Activated CD4-positive, alpha-beta T cell treated with anti-CD3 and anti-CD28 coated beads, Interleukin-2, amount 50 U/mL, for 4 hours (primary cell): ENCODE results near the gene PPHLN1.

Experiments
- DNase-seq, 2 experiments: peaks; one replicate each; pipeline ENCODE4 v3.0.0-alpha.2; 2020

The PPHLN1 gene, protein sequence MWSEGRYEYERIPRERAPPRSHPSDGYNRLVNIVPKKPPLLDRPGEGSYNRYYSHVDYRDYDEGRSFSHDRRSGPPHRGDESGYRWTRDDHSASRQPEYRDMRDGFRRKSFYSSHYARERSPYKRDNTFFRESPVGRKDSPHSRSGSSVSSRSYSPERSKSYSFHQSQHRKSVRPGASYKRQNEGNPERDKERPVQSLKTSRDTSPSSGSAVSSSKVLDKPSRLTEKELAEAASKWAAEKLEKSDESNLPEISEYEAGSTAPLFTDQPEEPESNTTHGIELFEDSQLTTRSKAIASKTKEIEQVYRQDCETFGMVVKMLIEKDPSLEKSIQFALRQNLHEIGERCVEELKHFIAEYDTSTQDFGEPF

DNA sequence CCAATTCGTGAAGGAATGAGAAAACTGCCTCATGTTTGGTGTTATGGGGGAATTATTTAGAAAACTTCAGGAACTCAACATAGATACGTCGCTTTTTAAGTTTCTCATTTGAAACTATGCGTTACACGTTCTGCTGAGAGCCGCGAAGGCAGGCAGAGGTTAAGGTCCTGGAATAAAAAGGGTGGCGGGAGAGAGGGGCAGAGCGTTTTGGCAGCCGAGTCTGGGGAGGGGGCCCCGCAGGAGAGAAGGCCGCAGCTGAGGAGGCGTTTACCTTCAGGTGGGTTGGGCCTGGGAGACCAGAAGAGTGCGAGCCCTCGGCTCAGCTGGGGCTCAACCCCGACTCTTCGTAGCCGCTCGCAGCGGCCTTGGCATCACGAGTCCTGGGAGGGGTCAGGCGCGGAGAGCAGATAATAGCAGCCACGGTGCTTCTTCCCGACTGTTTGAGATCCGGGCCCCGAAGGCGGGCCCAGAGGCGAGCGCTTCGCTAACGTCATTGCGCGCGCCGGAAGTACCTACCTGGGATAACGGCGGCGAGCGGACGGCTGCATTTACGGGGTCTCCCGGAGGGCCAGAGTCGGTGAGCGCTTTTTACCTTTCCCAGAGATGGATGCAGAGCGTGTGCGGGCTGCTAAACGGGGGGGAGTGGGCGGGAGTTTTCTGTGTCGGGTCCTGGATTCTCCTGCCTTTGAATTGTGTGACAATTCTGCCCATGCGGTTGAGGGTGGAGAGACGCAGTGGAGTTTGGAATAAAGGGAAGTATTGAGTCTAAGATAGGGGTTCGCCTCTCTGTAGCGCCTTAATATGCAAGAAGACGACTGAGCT, at the start of gene PPHLN1, which contains the start of gene ZCRB1:
PPHLN1 (plus strand) TSS at position 515 of the 822 bp plus-strand sequence. CDS start 9,736 bp downstream, outside the sequence.
ZCRB1 (minus strand) TSS at position 442 of the 822 bp plus-strand sequence. CDS start 1,992 bp downstream, outside the sequence.
- DNase-seq: peak; percentile 65 to 67

DNA sequence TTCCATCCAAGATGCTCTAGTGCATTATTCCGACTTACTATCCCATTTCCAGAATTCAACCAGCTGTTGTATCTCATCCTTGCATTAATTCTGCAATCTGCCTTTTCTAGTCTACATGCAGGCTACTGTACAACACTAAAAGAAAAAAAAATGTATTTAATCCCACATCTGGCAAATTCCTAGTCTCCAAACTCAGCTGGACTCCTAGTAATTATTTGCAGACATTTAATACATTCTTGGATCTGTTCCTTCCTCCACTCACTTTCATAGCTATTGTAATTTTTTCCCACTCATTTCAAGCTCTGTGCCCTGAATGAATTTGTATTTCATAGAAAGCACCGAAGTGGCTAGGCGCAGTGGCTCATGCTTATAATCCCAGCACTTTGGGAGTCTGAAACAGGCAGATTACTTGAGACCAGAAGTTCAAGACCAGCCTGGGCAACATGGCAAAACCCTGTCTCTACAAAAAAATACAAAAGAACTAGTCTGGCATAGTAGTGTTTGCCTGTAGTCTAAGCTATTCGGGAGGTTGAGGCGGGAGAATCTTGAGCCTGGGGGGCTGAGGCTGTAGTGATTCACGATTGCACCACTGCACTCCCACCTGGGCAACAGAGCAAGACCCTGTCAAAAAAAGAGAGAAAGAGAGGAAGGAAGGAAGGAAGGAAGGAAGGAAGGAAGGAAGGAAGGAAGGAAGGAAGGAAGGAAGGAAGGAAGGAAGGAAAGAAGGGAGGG, 48.4 kb upstream of the PPHLN1 start:
- DNase-seq: no peak

DNA sequence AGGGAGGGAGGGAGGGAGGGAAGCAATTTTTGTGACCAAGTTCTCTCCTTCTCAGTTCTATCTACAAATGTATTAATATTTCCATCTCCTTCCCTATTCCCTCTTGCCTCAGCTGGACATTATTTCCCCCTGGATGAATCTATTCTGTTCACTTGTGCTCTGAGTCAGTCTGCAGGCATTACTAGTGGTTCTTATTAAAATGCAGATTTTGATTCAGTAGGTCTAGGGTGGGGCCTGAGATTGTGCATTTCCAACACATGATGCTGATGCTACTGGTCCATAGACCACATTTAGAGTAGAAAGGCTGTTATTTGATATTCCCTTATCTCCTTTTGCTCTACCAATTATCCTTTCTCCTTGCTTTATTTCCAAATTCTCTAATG, 47.8 kb upstream of the PPHLN1 start:
- no peak for DNase-seq

DNA sequence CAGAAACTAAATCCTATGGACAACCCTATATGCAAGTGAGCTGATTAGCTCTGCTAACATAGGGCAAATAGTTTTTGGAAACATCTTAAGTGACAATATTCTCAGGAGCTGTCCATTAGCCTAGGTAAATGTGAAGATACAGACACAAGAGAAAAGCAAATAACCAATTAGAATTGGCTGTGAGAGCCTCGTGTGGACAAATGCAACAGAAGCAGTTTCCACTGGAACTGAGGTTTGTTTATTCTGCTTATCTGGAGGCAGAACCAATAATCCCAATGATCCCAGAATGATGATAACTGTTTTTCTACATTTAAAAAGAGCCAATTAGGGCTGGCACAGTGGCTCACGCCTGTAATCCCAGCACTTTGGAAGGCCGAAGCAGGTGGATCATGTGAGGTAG, 44.7 kb upstream of the PPHLN1 start:
- DNase-seq: no peak

DNA sequence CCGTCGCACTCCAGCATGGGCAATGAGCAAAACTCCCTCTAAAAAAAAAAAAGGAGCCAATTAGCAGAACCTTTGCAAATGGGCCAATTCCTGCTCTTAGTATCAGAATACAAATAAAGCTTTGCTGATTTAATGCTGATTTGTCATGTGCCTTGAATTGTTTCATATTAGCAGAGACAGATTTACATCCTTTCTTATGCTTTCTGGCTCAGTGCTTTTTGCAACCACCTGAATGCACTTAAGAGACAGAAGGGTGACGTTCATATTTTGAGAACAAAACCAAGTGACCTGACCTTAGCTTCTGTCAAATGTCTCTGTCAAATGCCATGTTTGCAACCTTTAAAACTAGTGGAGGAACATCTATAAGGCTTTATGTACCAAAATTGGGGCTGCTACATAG, 44.1 kb upstream of the PPHLN1 start:
- DNase-seq: no peak

DNA sequence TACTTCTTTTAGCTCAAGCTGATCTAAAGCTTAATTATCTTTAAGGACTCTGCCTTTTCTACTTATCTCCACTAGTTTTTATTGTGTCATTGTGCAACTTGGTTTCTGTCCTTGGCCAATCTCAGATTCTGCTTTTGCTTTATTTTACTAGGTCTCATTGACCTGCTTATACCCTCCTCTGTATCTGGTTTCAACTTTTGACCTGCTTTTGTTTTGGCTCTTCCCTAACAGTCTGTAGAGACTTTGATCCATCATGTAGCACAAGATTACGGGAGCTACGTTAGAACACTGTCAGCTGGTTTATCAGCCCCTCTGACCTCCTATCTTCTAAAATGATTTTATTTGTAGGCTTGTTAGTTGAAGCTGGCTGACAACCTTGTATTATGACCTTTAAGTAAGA, 43.7 kb upstream of the PPHLN1 start:
- no peak for DNase-seq

DNA sequence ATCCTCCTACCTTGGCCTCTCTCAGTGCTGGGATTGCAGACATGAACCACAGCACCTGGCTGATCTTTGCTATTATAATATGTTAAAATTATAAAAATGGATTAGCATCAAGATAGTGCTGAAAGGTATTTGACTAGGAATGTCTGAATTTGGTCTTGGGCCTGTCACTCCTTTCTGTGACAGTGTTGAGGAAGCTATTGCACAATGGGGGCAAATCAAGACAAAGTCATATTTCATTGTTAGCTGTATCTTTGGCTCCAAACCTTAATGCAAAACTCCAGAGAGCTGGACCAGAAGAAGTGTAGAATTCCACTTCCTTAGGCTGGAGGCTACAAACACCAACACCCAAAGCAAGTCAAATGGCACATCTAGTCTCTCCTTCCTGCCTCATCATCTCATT, 42.2 kb upstream of the PPHLN1 start:
- no peak for DNase-seq

DNA sequence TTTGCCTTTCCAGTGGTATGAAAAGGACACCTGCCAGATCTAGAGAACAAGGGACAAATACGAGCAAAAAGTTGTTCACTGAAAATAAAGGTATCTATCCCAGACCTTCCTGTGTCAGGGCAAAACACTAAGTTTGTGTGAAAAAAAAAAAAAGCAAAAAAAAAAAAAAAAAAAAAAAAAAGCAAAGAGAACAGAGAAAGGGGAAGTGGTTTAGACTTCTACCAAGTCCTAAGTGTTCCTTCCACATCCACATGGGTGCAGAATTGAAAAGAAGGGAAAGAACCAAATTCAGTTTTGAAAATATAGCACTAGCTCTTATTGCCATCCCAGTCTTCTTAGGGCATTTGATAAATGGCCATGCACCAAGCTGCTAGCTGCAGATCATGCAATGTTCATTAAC, 41.8 kb upstream of the PPHLN1 start:
- no peak for DNase-seq

DNA sequence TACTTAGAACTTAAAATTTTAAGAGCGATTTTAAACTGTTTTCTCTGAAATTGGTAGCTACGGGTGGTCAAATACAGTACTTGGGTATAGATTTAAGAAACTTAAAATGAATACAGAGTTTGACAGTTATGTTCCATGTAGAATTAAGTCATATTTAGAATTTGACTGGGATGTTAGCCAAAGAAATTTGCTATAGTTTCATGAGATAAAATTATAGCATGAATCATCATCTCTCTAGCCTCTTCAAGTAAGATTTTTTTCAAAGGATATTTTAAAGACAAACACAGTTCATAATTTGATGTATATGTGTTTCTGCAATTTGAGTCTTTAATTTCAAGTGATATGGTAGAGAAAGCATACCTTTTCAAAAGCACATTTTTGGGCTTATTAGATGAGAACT, 41.1 kb upstream of the PPHLN1 start:
- DNase-seq: no peak

DNA sequence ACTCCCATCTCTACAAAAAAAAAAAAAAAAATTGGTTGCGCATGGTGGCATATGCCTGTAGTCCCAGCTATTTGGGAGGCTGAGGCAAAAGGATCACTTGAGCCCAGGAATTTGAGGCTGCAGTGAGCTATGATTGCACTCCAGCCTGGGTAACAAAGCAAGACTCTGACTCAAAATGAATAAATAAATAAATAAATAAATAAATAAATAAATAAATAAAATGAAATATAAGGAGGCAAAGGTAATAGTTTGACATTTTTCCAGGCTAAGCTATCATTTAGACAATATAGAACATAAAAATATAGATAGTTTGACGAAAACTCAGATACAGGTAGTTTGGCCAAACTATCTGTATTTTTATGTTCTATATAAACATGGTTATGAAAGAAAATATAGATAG, 40.5 kb upstream of the PPHLN1 start:
- no peak for DNase-seq

DNA sequence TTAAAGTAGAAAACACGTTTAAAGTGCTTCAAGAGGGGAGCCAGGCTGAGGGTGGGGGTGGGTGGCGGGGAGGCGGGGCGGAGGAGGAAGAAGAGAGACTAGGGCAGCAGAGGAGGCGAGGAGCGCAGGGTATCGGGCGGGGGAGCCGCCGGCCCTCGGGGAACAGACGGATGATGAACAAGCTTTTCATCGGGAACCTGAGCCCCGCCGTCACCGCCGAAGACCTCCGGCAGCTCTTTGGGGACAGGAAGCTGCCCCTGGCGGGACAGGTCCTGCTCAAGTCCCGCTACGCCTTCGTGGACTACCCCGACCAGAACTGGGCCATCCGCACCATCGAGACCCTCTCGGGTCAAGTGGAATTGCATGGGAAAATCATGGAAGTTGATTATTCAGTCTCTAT, 39.2 kb upstream of the PPHLN1 start:
- no peak for DNase-seq

DNA sequence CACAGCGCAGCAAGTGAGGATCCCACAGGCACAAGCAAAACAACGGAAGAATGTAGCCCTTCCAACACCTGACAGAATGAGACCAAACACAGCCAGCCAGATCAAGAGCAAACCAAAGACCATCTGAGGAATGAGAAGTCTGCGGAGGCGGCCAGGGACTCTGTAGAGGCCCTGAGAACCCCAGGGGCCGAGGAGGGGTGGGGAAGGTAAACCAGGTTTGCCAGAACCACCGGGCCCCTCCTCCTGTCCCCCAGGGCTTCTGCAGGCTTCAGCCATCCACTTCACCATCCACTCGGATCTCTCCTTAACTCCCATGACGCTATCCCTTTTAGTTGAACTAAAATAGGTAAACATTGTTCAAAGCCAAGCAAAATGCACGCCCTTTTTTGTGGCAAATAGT, 37.4 kb upstream of the PPHLN1 start:
- no peak for DNase-seq

DNA sequence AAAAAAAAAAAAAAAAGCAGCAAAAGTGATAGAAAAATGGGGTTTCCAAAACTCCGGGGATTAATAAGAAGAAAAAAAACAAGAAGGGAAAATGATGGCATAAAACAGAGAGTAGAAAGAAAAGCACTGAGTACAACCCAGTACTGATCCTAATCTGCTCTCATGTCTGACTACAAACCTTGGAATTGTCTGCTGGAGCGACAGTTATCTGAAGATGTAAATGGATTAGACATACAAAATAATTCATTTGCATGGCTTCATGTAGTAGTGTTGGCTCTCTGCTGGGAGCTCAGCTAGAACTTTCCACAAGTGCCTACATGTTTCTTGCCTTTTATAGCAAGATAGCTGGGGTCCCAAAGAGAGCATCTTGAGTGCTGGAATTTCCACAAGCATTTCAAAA, 34.3 kb upstream of the PPHLN1 start:
- no peak for DNase-seq

DNA sequence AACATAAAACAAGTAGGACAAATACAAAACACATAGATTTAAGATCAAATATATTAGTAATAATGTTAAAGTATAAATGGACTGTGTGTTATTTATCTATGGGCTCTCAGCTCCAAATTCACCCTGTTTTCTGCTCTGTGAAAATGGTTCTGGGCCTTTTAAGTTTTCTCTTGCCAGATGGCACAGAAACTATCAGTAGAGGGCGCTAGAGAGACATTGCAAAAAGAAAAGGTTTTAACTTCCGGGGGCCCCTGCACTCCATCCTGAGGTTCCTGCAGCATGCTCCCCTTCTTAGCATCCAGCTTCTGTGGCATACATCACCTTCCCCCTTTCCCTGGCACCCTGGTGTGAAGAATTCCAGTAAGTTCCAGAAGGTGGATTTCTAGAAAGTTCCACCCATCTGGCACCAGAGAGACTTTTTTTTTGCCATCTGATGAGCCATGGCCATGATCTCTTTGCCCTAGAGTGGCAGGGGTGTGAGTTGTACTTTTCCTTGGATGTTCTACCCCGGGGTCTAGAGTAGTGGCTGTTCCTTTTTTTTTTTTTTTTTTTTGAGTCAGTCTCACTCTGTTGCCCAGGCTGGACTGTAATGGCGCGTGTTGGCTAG, 29.4 kb upstream of the PPHLN1 start:
- DNase-seq: no peak

DNA sequence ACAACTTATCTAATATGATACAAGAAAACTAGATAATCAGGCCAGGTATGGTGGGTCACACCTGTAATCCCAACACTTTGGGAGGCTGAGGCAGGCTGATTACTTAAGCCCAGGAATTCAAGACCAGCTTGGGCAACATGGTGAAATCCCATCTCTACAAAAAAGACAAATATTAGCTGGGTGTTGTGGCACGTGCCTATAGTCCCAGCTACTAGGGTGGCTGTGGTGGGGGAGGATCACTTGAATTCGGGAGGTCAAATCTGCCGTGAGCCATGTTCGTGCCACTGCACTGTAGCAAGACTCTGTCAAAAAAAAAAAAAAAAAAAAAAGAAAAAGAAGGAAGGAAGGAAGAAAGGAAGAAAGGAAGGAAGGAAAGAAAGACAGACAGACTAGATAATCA, 27.1 kb upstream of the PPHLN1 start:
- no peak for DNase-seq

DNA sequence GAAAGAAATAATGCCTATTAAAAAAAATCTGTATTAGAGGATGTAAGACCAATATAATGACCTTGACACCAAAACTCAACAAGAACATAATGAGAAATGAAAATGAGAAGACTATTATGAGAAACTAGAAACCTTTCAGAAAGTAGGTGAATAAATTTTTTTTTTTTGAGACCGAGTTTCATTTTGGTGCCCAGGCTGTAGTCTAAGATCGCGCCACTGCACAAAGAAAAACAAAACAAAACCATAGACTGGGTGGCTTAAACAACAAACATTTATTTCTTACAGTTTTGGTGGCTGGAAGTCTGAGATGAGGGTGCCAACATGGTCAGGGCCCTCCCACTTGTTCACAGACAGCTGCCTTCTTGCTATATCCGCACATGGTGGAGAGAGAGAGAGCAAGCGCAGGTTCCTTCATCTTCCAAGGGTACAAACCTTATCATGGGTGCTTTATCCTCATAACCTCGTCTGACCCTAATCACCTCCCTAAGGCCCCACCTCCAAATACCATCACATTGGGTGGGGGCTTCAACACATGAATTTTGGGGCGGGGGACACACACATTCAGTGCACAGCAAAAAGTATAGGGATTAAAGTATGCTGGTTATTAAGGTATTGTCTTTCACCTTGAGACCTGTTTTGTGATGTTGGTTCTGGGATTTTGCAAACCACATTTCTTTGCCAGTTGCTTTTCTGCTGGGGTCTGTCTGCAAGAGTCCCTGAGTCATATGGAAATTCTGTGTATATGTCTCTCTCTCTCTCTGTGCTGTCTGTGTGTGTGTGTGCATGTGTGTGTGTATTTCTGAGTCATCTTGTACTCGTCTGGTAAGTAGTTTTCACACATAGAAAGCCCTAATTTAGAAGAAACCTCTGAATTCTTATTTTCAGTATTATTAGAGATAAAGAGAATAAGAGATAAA, 26.3 kb upstream of the PPHLN1 start:
- DNase-seq: peak; percentile 58 to 63

DNA sequence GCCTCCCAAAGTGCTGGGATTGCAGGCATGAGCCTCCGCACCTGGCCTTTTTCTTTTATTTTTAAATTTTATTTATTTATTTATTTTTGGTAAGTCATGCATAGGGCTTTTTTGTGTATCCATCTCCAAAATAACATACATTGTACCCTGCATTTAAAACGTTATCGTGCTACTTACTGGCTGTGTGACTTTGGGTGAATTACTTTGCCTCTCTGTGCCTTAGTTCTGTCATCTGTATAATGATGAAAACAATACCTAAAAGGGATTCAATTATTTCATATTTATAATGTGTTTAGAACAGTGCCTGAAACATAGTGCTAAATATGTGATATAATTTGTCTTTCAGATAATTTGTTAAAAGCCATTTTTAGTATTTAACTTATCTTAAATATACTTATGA, 19.7 kb upstream of the PPHLN1 start:
- no peak for DNase-seq

DNA sequence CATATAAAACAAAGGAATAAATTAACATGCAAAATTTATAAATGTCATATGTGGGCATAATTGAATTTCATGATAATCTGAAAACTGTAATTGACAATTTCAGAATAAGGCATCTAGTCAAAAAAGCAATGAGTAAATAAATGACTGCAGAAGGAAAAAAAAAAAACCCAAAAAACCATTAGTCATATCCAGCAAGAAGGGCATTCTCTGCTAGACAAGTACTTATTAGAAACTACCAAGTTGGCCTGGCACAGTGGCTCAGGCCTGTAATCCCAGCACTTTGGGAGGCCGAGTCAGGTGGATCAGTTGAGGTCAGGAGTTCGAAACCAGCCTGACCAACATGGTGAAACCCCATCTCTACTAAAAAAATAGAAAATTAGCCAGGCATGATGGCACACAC, 17.6 kb upstream of the PPHLN1 start:
- DNase-seq: no peak

DNA sequence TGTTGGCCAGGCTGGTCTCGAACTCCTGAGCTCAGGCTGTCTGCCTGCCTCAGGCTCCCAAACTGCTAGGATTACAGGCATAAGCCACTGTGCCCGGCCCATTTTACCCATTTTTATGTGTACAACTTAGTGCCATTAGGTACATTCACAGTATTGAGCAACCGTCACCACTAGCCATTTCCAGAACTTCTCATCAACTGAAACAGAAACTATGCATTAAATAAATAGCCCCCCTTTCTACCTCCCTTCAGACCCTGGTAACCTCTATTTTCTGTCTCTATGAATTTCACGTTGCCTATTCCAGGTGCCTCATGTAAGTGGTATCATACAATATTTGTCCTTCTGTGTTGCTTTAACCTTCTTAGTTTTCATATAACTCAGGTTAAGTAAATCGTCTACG, 16.0 kb upstream of the PPHLN1 start:
- no peak for DNase-seq

DNA sequence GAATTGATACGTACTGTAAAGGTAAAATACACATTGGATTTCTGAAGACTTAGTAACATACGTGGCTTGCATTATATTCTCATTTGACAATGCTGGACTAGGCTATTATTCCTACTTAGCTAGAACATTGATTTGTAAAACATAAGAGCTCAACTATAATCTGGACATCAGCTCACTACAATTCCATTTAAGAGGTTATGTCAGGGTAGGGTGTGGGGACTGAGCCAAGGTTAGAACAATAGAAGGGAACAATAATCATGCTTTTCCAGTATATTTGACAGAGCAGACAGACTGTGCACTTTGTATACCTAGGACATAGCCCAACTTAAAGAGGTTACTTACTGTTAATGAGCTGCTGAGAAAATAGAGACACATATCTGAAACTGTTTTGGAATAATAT, 10.9 kb upstream of the PPHLN1 start:
- DNase-seq: no peak

DNA sequence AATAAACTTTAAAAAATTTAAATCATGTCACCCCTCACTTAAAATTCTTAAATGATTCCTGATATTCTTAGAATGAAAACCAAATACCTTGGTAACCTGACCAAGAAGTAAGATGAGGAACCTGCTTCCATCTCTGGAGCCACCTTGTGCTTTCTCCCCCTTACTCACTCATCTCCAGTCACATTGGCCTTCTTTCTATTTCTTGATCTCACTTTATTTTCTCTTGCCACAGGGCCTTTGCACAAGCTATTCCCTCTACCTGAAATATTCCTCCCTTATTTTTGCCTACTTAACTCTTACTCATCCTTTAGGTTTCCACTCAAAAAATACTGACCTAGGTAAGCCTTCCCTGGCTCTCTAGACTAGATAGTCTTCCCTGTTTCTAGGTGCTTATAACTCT, 5.2 kb upstream of the PPHLN1 start:
- no peak for DNase-seq

DNA sequence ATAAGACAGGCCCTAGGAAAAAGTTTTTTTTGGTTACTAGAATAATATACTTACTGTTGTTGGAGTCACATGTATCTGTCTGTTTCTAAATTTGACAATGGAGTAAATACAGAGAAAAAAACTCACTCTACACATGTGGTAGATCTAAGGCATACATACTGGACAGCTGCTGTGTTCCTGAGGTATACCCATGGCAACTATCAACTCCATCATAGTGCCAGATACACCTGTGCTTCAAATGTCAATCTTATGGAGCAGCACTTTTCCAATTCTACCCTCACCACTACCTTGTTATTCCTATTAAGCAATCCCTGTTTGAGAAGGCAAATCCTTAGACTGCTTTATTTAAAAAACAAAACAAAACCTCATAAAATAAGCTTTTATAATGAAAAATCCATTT, 3.4 kb upstream of the PPHLN1 start:
- DNase-seq: no peak
